Type B pancreatic cell (in vitro differentiated cells): ENCODE measurements around the gene SEM1. TPM values are rescaled to one million over a fixed set of nuclear protein-coding genes. Genes with fewer than 3 reads are reported as not detected.
"Not testable (repeated sequence)": the region's sequence is repeated elsewhere in the genome, so short reads cannot be mapped to it uniquely, and the experiment has no call there.

Experiments
- DNase-seq: peaks from one replicate; pipeline ENCODE4 v3.0.0; 2021; ENCODE audit warnings: mixed read lengths; ENCODE audit not compliant: unreplicated experiment; ENCODE audit errors: extremely low spot score
- H3K27ac Mint-ChIP-seq: 2 replicates; pipeline ENCODE4 v1.8.0; 2021; ENCODE audit warnings: mild to moderate bottlenecking, mixed read lengths
- H3K27me3 Mint-ChIP-seq: 2 replicates; pipeline ENCODE4 v1.8.0; 2021; ENCODE audit warnings: mixed read lengths
- H3K36me3 Mint-ChIP-seq: 2 replicates; pipeline ENCODE4 v1.8.0; 2021; ENCODE audit warnings: mixed read lengths
- H3K4me1 Mint-ChIP-seq: one replicate; pipeline ENCODE4 v1.8.0; 2021; ENCODE audit warnings: mixed read lengths; ENCODE audit not compliant: unreplicated experiment
- H3K4me3 Mint-ChIP-seq: 2 replicates; pipeline ENCODE4 v1.8.0; 2021; ENCODE audit warnings: mild to moderate bottlenecking, mixed read lengths
- H3K9me3 Mint-ChIP-seq: 2 replicates; pipeline ENCODE4 v1.8.0; 2021; ENCODE audit warnings: mixed read lengths
- total RNA-seq: library from RNA; stranded (reverse); gene quantifications from 2 replicates; pipeline ENCODE4 v1.2.1, GENCODE V29; 2021; ENCODE audit warnings: low replicate concordance
- TF ChIP-seq, protein P1 (sequence below): fragments of 200-600 bp; sonication (generic); conservative IDR thresholded peaks from 2 replicates; pipeline ENCODE4 v1.5.0; 2021; ENCODE audit warnings: antibody characterized with exemption, mild to moderate bottlenecking

Gene SEM1
- total RNA-seq, 1 donor from 2014 or later, result 62.5 TPM

DNA sequence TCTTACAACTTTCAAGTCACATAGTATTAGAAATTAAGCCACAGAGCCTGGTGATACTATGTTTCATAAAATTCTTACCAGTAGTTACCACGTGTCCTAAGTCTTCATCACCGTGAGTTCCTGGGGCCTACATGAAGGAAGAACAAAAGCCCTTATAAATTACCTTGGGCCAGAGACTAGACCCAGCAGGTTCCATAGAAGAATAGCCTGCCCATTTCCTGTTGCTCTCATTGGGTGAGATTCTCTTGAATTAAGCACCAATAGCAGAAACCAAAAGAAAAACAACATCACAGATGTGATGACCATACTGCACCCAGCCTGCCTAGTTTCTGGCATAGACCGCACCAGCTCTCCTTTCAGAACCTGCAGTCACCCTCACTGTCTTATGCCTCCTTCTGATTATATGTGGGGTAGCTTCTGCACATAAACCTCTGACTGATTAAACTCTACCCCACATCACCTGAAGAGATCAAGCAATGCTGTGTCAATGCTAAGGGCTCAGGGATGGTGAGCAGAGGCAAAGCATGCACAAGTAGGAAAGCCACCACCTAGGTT, 18.0 kb upstream of the SEM1 start:
- no peaks in the 10 kb centered on the region for H3K36me3 Mint-ChIP-seq
- H3K4me3 Mint-ChIP-seq, result no peak overlapping the region
- H3K27me3 Mint-ChIP-seq, result no peaks in the 10 kb centered on the region
- DNase-seq, result no peak
- H3K9me3 Mint-ChIP-seq, result no peaks in the 10 kb centered on the region
- peak overlapping the region; percentile 16 for H3K27ac Mint-ChIP-seq
- TF ChIP-seq, protein P1, sequence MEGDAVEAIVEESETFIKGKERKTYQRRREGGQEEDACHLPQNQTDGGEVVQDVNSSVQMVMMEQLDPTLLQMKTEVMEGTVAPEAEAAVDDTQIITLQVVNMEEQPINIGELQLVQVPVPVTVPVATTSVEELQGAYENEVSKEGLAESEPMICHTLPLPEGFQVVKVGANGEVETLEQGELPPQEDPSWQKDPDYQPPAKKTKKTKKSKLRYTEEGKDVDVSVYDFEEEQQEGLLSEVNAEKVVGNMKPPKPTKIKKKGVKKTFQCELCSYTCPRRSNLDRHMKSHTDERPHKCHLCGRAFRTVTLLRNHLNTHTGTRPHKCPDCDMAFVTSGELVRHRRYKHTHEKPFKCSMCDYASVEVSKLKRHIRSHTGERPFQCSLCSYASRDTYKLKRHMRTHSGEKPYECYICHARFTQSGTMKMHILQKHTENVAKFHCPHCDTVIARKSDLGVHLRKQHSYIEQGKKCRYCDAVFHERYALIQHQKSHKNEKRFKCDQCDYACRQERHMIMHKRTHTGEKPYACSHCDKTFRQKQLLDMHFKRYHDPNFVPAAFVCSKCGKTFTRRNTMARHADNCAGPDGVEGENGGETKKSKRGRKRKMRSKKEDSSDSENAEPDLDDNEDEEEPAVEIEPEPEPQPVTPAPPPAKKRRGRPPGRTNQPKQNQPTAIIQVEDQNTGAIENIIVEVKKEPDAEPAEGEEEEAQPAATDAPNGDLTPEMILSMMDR, result no peak
- H3K4me1 Mint-ChIP-seq, result no peaks in the 10 kb centered on the region

DNA sequence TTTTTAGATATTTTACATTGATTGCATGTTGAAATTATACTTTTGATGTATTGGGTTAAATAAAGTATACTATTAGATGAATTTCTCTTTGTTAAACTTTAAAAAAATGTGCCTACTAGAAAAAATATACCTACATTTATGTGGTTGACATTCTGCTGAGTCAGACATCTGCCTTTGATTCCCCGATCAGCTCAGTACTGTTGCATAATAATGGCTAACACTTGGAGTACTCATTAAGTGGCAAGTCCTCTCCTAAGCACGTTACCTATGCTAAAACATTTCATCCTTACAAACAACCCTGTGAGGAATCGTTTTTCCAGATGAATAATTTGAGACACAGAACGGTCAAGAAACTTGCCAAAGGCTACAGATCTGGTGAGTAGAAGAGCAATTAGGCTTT, 14.0 kb upstream of the SEM1 start:
- peaks cover 7% of the 10 kb centered on the region for H3K4me1 Mint-ChIP-seq
- no peaks in the 10 kb centered on the region for H3K27me3 Mint-ChIP-seq
- no peak overlapping the region for H3K27ac Mint-ChIP-seq
- no peaks in the 10 kb centered on the region for H3K36me3 Mint-ChIP-seq
- TF ChIP-seq, protein P1, result no peak
- no peak for DNase-seq
- peaks cover 4% of the 10 kb centered on the region for H3K9me3 Mint-ChIP-seq
- no peak overlapping the region for H3K4me3 Mint-ChIP-seq

DNA sequence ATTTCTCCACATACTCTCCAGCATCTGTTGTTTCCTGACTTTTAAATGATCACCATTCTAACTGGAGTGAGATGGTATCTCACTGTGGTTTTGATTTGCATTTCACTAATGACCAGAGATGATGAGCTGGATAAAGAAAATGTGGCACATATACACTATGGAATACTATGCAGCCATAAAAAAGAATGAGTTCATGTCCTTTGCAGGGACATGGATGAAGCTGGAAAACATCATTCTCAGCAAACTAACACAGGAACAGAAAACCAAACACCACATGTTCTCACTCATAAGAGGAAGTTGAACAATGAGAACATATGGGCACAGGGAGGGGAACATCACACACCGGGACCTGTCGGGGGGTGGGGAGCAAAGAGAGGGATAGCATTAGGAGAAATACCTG, 13.3 kb upstream of the SEM1 start:
- H3K9me3 Mint-ChIP-seq, H3K27ac Mint-ChIP-seq, DNase-seq, H3K27me3 Mint-ChIP-seq, H3K36me3 Mint-ChIP-seq, H3K4me3 Mint-ChIP-seq, H3K4me1 Mint-ChIP-seq: not testable (repeated sequence)

DNA sequence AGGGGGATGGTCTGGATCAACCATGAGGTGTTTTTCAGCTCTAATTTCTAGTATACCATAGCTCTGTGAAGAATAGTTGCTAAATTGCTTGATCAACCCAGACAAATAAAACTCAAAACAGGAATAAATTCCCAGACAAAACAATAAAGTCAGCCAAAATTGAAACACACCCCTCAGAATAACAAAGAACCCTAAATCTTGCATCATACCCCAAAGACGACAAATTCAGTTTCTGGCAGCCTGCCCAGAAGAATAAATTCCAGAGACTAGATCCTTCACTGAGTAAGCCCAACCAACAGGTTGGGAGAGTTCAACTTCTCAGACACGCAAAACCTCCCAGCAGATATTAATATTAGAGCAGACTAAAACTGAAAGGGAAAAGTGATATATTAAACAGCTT, 11.2 kb upstream of the SEM1 start:
- peak overlapping the region; percentile 27 for H3K4me3 Mint-ChIP-seq
- DNase-seq, result no peak
- TF ChIP-seq, protein P1, result no peak
- H3K27me3 Mint-ChIP-seq, result no peaks in the 10 kb centered on the region
- peaks cover 4% of the 10 kb centered on the region for H3K9me3 Mint-ChIP-seq
- no peaks in the 10 kb centered on the region for H3K36me3 Mint-ChIP-seq
- H3K27ac Mint-ChIP-seq, result peak overlapping the region; percentile 84
- H3K4me1 Mint-ChIP-seq, result peaks cover 7% of the 10 kb centered on the region

DNA sequence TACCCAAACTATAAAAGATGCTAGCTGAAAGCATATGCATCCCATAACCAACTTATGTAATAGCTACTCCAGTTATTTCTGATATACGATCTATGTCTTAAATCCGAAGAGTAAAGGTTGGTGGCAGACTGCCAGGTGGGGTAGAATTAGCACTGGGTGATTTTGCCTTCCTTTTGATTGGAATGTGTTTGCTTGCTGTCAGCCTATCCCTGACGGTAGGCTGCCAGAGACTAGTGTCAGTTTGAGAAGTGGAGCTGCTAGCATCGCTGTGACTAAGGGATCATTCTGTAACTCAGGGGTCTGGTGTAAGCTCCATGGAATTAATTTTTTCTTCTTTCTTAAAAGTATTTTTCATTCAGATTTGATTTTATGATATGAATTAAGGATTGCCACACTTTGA, 9.5 kb upstream of the SEM1 start:
- TF ChIP-seq, protein P1, result no peak
- DNase-seq, result no peak
- Mint-ChIP-seq H3K27me3 (no peaks in the 10 kb centered on the region), H3K36me3 (no peaks in the 10 kb centered on the region), H3K9me3 (peaks cover 4% of the 10 kb centered on the region), H3K27ac (no peak overlapping the region), H3K4me3 (no peak overlapping the region), H3K4me1 (peaks cover 7% of the 10 kb centered on the region)

DNA sequence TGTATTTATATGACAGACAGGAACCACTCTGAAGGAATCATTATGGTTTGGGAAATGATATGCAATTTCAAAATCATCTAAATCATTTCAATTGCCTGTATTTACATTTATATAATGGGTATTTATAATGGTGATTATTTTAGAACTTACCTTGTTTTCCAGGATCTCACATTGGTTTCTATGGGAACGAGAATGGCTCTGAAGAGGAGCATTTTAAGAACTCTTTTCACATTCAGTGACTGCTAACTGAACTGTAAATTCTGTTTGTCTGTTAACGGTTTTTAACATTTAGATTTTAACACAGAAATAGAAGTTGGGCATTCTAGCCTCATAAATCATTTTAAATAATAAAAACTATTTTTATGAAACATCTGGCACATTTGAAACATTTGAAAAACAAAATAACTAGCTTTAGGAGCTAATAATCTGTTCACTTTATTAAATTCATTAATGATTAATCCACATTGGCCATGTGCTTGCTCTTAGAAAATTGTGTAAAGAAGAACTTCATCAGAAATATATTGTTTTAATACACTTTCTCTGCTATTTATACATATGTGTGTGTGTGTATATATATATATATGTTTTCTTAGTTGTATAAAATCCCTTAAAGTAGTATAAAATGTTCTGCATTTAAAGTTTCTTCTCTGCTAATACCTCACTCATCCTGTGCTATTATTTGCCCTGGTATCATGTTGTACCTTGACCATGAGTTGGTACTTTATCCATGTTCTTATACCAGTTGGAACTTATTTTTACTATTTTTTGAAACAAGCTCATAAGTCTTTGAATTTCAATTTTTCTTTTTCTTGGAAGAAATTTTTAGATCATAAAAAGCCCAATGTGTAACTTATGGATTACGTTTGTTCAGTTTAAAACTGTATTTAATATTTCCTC, 8.7 kb upstream of the SEM1 start:
- DNase-seq, result no peak
- no peak overlapping the region for H3K27ac Mint-ChIP-seq
- peaks cover 7% of the 10 kb centered on the region for H3K4me1 Mint-ChIP-seq
- H3K27me3 Mint-ChIP-seq, result no peaks in the 10 kb centered on the region
- H3K9me3 Mint-ChIP-seq, result peaks cover 4% of the 10 kb centered on the region
- H3K36me3 Mint-ChIP-seq, result no peaks in the 10 kb centered on the region
- TF ChIP-seq, protein P1, result no peak
- H3K4me3 Mint-ChIP-seq, result no peak overlapping the region
